HG03139 (cell line): ENCODE data around the gene KRTDAP.

Experiments
- ATAC-seq: cut with Tn5 transposase; IDR thresholded peaks from one replicate; pipeline ENCODE4 v1.9.1; 2021; ENCODE audit not compliant: unreplicated experiment

Gene KRTDAP

GRCh38 chr19:35513628-35514281, 23.5 kb upstream of the KRTDAP start, which contains the start of gene DMKN:
DMKN (minus strand) TSS chr19:35513649; CDS start chr19:35513475, 174 bp downstream.
- no peak for ATAC-seq

- ATAC-seq: no peak
Measured at GRCh38 chr19:35512831-35513627, 22.8 kb upstream of the KRTDAP start.

GRCh38 chr19:35511337-35511736, 21.1 kb upstream of the KRTDAP start:
- no peak for ATAC-seq

DNA sequence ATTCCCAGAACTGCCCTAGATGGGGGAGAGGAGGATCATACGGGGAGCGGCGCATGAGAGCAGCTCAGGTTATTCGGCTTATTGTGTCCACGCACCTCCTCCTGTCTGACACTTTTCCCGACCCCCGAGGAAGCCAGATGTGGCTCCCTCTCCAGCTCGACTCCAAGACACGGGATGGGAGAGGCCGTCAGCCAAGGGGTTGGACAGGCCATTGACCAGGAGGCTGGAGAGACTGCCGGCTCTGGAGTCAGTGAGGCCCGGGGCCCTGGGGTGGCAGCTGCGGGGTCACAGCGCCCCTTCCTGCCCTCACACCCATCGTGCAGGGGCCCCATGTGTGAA, 20.3 kb upstream of the KRTDAP start:
- ATAC-seq: no peak

DNA sequence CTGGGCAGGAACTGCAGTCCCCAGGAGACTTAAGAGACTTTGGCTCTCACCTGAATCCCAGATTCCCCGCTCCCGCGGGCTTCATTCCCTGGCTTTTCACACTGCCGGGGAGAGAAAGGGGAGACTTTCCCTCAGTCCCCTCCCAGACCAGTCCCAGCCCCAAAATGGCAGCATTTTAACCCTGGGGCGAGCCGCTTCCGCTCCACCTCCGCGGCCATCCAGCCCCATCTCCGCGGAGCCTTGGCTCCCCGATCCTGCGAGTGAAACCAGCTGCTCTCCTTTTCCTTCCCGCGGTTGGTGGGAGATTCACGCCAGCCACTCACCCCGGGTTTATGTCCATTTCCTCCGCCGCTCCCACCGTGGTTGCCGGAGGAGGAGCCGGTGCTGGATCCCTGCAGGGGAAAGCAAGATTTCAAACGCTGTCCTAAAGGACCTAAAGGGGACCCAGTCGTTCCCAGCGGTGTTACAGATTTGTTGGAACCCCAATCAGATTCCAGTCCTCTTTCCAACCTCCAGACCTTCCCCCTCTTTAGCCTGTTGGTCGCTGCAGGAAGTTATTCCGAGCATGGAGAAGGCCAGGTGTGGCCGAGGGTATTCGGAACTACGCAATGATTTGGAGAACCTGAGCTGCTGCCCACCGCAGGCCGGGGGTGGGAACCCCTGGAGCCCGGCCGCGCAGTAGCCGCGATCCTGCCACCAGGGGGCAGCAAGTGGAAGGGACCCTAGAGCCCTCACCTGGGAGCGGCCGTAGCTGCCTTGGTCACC, 19.8 kb upstream of the KRTDAP start:
- no peak for ATAC-seq

DNA sequence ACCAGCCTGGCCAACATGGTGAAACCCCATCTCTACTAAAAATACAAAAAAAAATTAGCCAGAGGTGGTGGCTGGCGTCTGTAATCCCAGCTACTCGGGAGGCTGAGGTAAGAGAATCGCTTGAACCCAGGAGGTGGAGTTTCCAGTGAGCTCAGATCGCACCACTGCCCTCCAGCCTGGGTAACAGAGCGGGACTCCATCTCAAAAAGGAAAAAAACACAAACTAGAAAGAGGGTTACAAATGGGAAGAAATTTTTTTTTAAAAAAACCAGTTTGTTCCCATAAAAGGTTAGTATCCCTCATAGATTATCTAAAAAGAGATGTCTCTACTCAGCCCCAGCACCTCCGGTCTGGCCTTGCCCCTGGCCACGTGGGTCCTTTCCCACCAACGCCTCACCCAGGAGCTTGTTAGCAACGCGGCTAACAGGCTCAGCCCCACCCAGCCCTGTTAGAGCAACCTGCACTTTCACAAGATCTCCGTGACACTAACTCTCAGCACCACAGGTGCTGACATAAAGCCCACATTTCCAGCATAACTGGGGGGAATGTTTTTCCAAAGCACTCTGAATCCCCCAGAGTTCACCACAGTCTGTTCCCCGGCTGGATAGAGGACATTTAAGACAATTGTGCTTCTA, 18.9 kb upstream of the KRTDAP start:
- ATAC-seq: no peak

DNA sequence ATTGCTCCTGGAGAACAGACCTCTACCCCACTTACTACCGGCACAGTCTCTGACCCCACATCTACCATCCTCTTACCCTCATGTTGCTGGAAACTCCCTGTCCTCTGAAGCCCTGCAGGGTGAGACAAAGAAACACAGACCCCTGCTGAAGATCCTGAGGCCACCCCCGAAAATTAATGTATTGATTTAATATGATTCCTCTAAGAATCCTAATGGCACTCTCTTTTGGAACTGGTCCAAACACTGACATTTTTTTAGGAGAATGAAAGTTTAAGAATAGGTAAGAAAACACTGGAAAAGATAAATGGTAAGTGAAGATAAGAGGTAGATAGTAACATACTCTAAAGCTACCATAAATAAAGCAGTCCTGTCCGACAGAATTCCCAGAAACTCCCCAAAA, 17.9 kb upstream of the KRTDAP start:
- no peak for ATAC-seq

- no peak for ATAC-seq
Measured at GRCh38 chr19:35507561-35507960, 17.3 kb upstream of the KRTDAP start.

- ATAC-seq: no peak
Measured at GRCh38 chr19:35506011-35506410, 15.7 kb upstream of the KRTDAP start.

- ATAC-seq: no peak
Measured at GRCh38 chr19:35502751-35503150, 12.5 kb upstream of the KRTDAP start.

DNA sequence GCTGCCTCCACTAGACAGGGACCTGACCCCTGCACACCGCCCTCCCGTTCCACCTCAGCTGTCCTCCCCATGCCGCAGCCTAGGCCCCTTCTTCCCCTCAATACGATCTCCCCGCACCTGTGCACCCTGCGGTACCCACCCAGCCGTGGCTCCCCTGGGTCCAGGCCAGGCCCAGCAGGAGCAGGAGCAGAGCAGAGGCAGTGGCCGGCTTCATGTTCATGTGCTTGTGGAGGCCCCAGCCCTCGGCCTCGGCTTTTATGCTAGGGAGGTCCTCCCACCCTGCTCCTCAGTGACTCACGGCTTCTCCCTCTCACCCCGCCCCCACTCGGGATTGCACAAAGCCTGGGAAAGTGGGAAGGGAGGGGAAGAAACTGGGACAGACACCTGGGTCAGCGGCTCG, 11.4 kb upstream of the KRTDAP start:
- no peak for ATAC-seq

- ATAC-seq: no peak
Measured at GRCh38 chr19:35500611-35501010, 10.3 kb upstream of the KRTDAP start.

DNA sequence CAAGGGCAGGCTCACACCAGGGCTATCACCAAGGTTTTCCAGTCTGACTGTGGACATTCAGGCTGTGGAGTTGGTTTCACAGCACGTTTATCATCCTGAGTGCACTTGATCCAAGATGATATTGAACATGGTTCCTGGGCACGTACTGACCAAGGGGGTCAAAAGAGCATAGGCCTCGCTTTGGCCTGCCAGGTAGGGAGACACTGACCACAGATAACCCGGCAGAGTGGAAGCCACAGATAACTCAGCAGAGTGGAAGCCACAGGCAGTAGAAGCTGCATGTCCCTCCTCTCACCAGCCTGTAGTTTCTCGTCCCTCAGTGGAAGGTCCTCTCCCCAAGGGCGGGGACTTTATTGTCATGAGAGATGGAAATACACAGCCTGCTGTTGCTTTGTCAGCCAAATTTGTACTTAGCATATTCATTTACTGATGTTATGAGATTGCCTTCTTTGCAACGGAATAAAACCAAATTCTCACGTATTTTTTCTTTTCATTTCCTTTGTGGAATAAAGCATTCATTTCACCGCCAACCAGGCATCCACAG, 8.8 kb upstream of the KRTDAP start:
- ATAC-seq: no peak

DNA sequence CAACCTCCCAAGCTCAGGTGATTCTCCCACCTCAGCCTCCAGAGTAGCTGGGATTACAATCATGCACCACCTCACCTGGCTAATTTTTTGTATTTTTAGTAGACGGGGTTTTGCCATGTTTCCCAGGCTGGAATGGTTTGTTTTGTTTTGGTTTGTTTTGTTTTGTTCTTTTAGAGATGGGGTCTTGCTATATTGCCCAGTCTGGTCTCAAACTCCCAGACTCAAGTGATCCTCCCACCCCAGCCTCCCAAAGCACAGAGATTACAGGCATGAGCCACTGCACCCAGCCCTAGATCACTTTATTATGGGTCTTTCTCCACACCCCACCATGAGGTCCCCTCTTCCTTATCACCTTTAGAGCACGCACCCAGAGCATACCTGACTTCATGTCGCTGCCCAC, 8.0 kb upstream of the KRTDAP start:
- no peak for ATAC-seq

DNA sequence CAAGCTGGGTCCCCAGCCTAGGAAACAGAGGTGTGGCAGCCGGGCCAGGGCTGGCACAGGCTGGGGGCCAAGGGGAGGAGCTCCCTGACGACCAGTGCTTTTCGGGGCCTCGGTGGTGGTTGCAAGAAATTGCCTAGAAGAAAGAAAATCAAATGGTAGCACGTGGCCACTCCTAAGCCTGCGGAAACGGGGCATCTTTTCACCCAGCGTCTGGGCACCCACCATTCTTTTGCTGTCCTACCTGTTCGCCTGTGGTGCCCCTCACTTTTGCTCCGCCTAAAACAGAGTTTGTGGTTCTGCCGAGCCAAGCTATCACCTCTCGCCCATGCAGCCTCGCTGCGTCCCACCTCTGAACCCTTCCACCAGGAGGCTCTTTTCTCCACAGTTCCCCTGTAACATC, 7.1 kb upstream of the KRTDAP start:
- ATAC-seq: no peak

DNA sequence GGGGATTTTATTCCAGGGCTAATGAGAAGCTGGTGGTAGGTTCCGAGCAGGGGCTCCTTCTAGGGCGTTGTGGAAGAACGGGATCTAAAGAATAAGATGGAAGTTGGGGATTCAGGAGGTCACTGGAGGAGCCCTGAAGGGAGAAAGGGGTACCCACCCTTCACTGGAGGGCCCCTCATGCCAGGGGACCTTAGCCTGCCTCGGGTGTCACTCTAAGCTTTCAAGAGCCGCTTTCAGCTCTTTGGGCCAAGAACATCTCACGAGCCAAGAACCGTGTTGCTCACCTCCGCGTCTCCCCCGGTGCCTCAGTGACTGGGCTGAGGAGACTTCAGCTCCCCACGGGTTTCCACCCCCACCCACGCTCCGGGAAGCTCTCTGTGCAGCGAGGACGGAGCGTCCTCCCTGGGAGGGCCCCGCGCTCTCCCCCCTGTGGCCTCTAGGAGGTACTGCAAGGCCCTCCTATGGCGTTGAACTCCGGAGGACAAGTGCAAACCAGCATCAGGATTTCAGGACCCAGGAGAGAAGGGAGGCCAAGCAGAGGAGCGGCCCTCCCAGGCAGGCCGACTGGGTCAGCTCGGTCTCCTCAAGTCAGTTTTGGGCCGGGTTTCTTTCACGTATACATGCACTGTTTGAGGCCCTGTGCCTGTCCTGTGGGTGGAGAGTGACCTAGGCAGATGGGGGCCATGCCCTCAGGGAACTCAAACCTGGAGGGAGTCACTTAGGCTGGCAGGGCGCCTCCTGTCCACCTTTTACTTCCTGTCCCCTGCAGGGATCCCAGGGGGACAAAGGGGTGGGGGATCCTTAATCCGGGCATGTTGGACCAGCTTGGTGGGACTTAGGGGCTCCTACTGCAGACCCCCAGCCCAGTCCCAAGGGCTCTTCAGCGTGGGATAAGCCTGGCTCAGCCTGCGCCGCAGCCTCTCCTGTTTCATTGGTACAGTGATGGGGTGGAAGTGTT, 5.1 kb upstream of the KRTDAP start:
- ATAC-seq: no peak

GRCh38 chr19:35493971-35494370, 3.7 kb upstream of the KRTDAP start:
- ATAC-seq: no peak

DNA sequence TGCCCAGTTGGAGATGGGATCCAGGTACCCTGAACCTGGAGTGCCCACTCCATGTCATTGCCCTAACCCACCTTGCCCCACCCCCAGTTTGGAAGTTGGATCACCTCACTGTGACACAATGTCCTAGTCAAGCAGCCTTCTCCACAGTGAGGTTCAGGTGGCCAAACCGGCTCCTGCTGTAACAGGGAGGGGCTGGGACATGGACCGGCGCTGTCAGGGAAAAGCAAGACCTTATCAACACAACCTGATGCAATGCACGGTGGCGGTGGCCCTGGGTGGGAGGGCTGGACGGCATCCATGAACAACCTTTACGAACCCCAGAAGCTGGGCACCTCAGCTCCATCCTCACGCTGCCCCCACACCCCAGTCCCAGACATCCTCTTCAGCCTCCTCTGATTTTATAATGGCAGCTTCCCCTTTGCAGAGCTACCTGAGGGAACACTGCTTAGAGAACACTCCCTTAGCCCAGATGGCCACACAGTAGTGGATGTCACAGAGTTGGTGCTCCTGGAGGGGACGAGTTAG, 1.6 kb upstream of the KRTDAP start:
- ATAC-seq: no peak

DNA sequence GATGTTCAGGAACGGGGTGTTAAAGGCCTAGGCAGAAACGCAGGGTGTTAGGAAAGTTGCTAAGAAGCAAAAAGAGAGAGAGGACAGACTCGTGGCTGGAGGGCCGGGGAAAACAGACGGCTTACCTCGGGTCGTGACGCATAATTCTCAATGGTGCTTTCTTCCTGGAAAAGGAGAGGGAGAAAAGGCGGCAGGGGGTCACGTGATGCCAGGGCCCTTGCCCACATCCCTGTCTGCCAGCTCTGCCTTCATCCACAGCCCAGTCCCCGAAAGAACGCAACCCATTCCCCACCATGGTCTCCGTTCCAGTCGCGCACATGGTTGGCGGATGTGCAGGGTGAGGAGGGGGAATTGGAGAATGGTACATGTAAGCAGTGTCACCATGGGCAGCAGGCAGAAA, 1.6 kb downstream of the KRTDAP start:
- ATAC-seq: no peak

DNA sequence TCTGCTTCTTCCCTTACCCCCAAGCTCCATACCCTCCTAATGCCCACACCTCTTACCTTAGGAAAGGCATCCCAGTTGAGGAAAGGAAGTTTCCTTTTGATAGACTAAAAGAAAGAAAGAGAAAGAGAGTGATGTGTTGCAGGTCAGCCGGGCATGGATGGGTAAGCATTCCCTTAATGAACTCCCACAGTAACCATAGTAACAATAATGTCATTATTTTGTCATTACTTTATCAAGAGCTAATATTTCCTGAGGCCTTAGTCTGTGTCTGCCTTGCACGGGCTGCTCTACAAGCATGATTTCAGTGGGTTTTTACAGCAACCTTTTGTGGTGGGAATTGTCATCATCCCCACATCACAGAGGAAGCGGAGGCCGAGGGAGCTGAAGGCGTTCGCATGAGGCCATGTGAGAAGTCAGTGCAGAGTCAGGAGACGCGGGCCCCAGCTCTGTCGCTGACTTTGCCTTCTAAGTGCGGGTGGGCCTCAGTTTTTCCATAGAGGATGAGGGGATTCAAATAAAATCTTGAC, 2.5 kb downstream of the KRTDAP start:
- ATAC-seq: no peak
